Glutamatergic neuron (in vitro differentiated cells): ENCODE measurements around the gene ALDH3B1. TPM values are rescaled to one million over a fixed set of nuclear protein-coding genes. Genes with fewer than 3 reads are reported as not detected.

Experiments
- DNase-seq: peaks from one replicate; pipeline ENCODE4 v3.0.0; 2022
- H3K27ac Mint-ChIP-seq: one replicate; pipeline ENCODE4 v1.8.0; 2020; ENCODE audit warnings: mild to moderate bottlenecking, mixed read lengths, inconsistent platforms; ENCODE audit not compliant: unreplicated experiment
- H3K27me3 Mint-ChIP-seq: one replicate; pipeline ENCODE4 v1.8.0; 2020; ENCODE audit warnings: mild to moderate bottlenecking, moderate library complexity, mixed read lengths, inconsistent platforms; ENCODE audit not compliant: unreplicated experiment
- H3K36me3 Mint-ChIP-seq: one replicate; pipeline ENCODE4 v1.8.0; 2020; ENCODE audit warnings: mild to moderate bottlenecking, mixed read lengths, inconsistent platforms; ENCODE audit not compliant: unreplicated experiment
- H3K4me1 Mint-ChIP-seq: one replicate; pipeline ENCODE4 v1.8.0; 2020; ENCODE audit warnings: mild to moderate bottlenecking, low read depth, mixed read lengths, inconsistent platforms; ENCODE audit not compliant: unreplicated experiment
- H3K4me3 Mint-ChIP-seq: one replicate; pipeline ENCODE4 v1.8.0; 2020; ENCODE audit warnings: mild to moderate bottlenecking, mixed read lengths, inconsistent platforms; ENCODE audit not compliant: unreplicated experiment
- H3K9me3 Mint-ChIP-seq: one replicate; pipeline ENCODE4 v1.8.0; 2020; ENCODE audit warnings: mild to moderate bottlenecking, moderate library complexity, mixed read lengths, inconsistent platforms; ENCODE audit not compliant: unreplicated experiment
- total RNA-seq: library from RNA; stranded (reverse); fragmentation: NEBNext Ultra II Directional; extraction: Animal tissue kit (Norgen Biotek cat#: 25700); gene quantifications from one replicate; pipeline ENCODE4 v1.2.1, GENCODE V29; 2021; ENCODE audit not compliant: unreplicated experiment
- TF ChIP-seq, protein P1 (sequence below): fragments of 200-600 bp; sonication (generic); IDR thresholded peaks from one replicate; pipeline ENCODE4 v1.5.0; 2021; ENCODE audit not compliant: partially characterized antibody, unreplicated experiment

The ALDH3B1 gene
- total RNA-seq, 1 donor from 2014 or later, result 0.22 TPM

GRCh38 chr11:68048681-68049508 is 38.8 kb downstream of the ALDH3B1 start:
- DNase-seq, result no peak
- Mint-ChIP-seq H3K4me1 (peaks cover 14% of the 10 kb centered on the region), H3K9me3 (peaks cover 8% of the 10 kb centered on the region), H3K4me3 (no peak overlapping the region), H3K27me3 (no peaks in the 10 kb centered on the region), H3K36me3 (no peaks in the 10 kb centered on the region), H3K27ac (no peak overlapping the region)
- TF ChIP-seq, protein P1, sequence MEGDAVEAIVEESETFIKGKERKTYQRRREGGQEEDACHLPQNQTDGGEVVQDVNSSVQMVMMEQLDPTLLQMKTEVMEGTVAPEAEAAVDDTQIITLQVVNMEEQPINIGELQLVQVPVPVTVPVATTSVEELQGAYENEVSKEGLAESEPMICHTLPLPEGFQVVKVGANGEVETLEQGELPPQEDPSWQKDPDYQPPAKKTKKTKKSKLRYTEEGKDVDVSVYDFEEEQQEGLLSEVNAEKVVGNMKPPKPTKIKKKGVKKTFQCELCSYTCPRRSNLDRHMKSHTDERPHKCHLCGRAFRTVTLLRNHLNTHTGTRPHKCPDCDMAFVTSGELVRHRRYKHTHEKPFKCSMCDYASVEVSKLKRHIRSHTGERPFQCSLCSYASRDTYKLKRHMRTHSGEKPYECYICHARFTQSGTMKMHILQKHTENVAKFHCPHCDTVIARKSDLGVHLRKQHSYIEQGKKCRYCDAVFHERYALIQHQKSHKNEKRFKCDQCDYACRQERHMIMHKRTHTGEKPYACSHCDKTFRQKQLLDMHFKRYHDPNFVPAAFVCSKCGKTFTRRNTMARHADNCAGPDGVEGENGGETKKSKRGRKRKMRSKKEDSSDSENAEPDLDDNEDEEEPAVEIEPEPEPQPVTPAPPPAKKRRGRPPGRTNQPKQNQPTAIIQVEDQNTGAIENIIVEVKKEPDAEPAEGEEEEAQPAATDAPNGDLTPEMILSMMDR, result no peak

DNA sequence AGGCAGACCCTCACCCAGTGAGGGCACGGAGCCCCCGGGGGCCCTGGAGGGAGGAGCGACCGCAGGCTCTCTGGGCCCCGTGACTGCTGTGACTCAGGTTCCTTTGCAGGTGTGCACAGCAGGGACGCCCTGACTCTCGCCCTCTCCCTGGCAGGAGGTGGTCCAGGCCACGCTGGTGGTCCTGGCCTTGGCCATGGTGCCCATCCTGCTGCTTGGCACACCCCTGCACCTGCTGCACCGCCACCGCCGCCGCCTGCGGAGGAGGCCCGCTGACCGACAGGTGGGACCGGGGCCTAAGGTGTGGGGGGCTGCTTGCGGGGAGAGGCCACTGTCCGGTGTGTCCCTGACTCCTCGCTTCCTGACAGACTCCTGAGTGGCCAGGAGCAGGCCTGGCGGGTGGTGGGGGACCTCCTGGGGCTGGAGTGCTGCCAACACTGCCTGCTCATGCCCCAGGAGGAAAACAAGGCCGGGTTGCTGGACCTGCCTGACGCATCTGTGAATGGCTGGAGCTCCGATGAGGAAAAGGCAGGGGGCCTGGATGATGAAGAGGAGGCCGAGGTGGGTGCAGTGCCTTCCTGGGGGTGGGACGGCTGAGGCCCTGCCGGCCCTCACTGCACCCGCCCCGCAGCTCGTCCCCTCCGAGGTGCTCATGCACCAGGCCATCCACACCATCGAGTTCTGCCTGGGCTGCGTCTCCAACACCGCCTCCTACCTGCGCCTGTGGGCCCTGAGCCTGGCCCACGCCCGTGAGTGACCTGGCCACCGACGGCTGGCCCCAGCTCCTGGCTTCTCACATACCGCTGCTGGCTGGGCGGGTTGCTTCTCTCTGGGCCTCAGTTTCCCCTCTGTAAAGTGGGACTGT is 39.6 kb downstream of the ALDH3B1 start:
- no peak for DNase-seq
- no peak overlapping the region for H3K4me3 Mint-ChIP-seq
- no peaks in the 10 kb centered on the region for H3K27me3 Mint-ChIP-seq
- TF ChIP-seq, protein P1, result no peak
- no peaks in the 10 kb centered on the region for H3K36me3 Mint-ChIP-seq
- H3K27ac Mint-ChIP-seq, result no peak overlapping the region
- H3K9me3 Mint-ChIP-seq, result peaks cover 8% of the 10 kb centered on the region
- H3K4me1 Mint-ChIP-seq, result peaks cover 18% of the 10 kb centered on the region

- DNase-seq, result no peak
- TF ChIP-seq, protein P1, result no peak
- Mint-ChIP-seq H3K4me3 (no peak overlapping the region), H3K27ac (no peak overlapping the region), H3K9me3 (peaks cover 8% of the 10 kb centered on the region), H3K27me3 (peaks cover 2% of the 10 kb centered on the region), H3K4me1 (peaks cover 18% of the 10 kb centered on the region), H3K36me3 (no peaks in the 10 kb centered on the region)
These were observed 40.3 kb downstream of the ALDH3B1 start for GRCh38 chr11:68050371-68050841.

GRCh38 chr11:68051191-68052136 is 41.3 kb downstream of the ALDH3B1 start:
- Mint-ChIP-seq H3K4me3 (no peak overlapping the region), H3K36me3 (peaks cover 4% of the 10 kb centered on the region), H3K4me1 (peaks cover 18% of the 10 kb centered on the region), H3K9me3 (peaks cover 8% of the 10 kb centered on the region), H3K27me3 (peaks cover 2% of the 10 kb centered on the region), H3K27ac (peak overlapping the region; percentile 59)
- TF ChIP-seq, protein P1, result no peak
- no peak for DNase-seq
